ENCODE results near the gene KRTAP5-3.

Gene KRTAP5-3

DNA sequence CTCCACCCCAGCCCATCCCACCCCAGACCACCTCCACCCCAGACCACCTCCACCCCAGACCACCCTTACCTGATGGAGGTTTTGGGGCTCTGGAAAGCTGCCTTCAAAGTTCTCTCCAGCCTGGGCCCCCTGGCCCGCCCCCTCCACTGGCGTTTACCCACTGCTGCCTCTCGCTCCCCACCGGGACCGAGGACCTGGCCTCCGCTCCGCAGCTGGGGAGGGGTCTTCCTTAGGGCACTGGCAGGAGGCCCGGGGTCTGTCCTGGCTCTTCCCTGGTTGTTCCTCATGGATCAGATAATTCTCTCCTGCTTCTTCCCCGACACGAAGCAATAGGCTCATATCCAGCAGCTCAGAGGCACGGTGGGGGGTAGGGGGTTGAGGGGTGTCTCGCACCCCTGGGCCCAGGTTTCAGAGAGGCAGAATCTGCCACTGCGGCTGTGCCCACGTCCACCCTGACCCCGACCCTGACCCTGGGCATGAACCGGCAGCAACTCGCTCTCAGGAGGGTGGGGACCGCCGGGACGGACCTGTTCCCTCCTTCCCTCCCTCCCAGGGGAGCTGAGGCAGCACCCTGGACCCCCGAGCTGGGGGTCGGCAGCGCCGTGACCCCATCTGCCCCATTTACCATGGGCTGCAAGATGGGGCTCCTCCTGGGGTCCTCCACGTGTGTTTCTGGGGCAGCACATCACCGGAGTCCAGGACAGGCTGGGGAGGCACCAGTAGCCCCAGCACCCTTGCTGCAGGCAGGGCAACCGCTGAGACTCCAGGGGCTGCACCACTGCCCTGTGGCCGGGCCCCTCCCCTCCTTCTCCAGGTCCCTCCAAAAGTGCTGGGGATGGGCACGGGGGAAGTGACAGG lies 34.3 kb upstream of the KRTAP5-3 start:
- no peak for DNase-seq (ENCODE audit: low read depth, low spot score)
- in situ Hi-C loops (cut with HindIII; ENCODE audit: low sequenced_read_pairs), result no loop called here
- TF ChIP-seq, protein P1, sequence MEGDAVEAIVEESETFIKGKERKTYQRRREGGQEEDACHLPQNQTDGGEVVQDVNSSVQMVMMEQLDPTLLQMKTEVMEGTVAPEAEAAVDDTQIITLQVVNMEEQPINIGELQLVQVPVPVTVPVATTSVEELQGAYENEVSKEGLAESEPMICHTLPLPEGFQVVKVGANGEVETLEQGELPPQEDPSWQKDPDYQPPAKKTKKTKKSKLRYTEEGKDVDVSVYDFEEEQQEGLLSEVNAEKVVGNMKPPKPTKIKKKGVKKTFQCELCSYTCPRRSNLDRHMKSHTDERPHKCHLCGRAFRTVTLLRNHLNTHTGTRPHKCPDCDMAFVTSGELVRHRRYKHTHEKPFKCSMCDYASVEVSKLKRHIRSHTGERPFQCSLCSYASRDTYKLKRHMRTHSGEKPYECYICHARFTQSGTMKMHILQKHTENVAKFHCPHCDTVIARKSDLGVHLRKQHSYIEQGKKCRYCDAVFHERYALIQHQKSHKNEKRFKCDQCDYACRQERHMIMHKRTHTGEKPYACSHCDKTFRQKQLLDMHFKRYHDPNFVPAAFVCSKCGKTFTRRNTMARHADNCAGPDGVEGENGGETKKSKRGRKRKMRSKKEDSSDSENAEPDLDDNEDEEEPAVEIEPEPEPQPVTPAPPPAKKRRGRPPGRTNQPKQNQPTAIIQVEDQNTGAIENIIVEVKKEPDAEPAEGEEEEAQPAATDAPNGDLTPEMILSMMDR (IDR thresholded peaks at IDR 0.05; ENCODE audit: low read depth, low read length), result no peak
- H3K4me3 ChIP-seq (ENCODE audit: low read depth, low read length), result no peak overlapping the region

DNA sequence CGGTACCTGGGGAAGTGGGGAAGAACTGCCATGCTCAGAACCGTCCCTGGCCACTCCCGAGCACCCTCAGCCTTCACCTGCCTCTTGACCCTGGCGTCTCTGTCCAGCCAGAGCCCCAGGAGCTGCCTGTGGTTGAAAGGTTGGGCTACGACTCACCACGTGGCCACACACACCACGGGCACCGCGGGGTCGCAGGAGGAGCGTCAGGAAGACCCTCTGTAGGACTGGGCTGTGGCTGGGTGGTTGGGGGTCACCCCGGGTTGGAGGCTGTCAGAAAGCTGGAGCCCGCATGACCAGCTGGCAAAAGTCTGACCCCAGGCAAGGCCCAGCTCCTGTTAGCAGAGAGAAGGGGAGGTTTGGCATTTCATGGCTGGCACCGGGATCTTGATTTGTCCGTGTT lies 32.8 kb upstream of the KRTAP5-3 start:
- TF ChIP-seq, protein P1 (IDR thresholded peaks at IDR 0.05; ENCODE audit: low read depth, low read length), result no peak
- in situ Hi-C loops (cut with HindIII; ENCODE audit: low sequenced_read_pairs), result no loop called here
- DNase-seq (ENCODE audit: low read depth, low spot score), result no peak
- no peak overlapping the region for H3K4me3 ChIP-seq (ENCODE audit: low read depth, low read length)

DNA sequence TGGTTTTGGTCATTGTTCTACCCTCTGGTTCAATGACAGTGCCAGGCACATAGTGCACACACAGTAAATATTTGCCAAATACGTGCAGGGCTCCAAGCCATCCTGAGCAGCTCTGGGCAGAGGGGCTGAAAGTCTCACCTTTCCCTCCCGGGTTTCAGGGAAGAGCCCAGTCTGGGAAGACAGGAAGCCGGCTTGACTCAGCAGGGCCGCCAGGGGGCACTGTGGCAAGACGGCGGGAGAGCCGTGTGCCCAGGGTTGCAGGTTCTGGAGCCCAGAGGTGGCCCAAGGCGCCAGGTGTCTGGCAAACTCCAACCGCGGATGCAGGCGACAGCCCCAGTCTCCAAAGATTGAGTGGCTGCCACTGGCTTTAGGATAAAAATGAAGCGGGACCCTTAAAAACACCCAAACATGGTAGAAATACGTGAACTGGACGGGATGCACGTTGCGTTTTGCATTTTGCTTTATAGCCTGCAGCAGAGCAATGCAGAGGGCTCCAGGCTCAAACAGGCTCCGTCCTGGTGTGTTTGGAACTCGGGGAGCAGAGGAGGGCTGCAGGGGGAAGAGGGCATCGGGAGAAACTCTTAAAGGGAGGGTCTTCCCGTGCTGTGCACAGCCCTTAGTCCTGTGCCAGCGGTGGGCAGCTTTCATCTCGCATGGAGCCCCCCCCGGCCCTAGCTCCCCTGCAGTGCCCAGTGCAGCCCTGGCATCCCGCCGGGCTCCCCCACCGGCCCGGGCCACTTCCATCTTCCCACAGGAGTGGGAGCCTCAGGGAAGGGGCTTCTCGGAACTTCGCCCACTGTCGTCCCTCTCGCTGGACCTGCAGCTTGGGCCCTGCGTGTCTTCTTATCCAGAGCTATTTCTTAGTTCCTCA lies 32.0 kb upstream of the KRTAP5-3 start:
- no peak overlapping the region for H3K4me3 ChIP-seq (ENCODE audit: low read depth, low read length)
- DNase-seq (ENCODE audit: low read depth, low spot score), result no peak
- TF ChIP-seq, protein P1 (IDR thresholded peaks at IDR 0.05; ENCODE audit: low read depth, low read length), result peak; percentile 91
- in situ Hi-C loops (cut with HindIII; ENCODE audit: low sequenced_read_pairs), result no loop called here

DNA sequence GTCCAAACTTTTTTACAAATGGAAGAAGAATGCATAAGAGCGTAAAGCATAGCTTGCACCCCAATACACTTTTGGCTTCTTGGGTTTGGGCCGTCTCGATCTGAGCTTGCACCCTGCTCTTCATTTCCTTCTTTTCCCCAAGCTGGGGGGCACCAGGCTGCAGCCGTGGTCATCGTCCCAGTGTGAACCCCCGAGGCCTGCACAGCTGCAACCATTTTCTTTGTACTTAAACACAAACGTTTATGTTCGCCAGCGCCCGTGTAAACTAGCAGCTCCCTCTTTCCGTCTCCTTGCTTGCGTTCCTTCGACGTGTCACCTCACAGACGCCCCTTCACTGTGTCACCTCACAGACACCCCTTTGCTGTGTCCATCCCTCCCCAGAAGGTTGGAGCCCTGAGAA lies 31.4 kb upstream of the KRTAP5-3 start:
- TF ChIP-seq, protein P1 (IDR thresholded peaks at IDR 0.05; ENCODE audit: low read depth, low read length), result no peak
- DNase-seq (ENCODE audit: low read depth, low spot score), result no peak
- H3K4me3 ChIP-seq (ENCODE audit: low read depth, low read length), result no peak overlapping the region
- in situ Hi-C loops (cut with HindIII; ENCODE audit: low sequenced_read_pairs), result no loop called here

DNA sequence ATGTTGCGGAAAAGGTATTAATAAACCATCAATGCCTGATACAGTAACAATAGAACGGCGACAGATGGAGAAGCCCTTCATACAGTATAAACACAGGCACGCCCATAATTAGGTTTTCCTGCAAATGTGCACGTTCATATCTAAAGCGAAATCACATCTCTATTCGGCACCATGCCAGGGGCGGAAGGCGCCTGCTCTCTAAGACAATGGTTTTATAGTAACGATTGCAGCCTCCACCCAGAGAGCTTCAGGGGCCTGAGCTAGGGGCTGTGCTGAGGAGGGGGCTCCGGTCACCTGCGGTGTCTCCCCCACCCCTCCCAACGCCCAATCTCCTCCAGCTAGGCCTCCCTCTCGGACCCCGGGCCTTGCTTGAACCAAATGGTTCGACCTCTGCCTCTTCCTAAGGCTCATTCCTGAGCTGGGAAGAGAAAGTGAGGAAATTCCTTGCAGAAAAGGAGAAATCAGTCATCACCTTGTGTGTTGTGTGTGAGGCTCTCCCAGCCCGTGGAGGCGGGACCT lies 30.9 kb upstream of the KRTAP5-3 start:
- TF ChIP-seq, protein P1 (IDR thresholded peaks at IDR 0.05; ENCODE audit: low read depth, low read length), result no peak
- DNase-seq (ENCODE audit: low read depth, low spot score), result no peak
- in situ Hi-C loops (cut with HindIII; ENCODE audit: low sequenced_read_pairs), result no loop called here
- H3K4me3 ChIP-seq (ENCODE audit: low read depth, low read length), result no peak overlapping the region

DNA sequence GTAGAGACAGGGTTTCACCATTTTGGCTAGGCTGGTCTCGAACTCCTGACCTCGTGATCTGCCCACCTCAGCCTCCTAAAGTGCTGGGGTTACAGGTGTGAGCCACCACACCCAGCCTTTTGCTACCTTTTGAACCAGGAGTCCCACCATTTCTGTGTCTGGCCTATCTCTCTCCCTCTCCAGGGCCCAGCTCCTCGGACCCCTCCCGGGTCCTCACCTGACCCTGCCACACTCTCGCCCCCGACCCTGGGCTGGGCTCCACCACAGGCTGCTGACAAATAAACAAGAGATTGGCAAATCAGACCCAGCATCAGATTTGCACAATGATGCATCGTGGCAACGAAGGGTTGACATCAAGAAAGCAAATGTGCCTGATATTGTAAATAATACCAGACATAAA lies 30.1 kb upstream of the KRTAP5-3 start:
- in situ Hi-C loops (cut with HindIII; ENCODE audit: low sequenced_read_pairs), result no loop called here
- DNase-seq (ENCODE audit: low read depth, low spot score), result no peak
- TF ChIP-seq, protein P1 (IDR thresholded peaks at IDR 0.05; ENCODE audit: low read depth, low read length), result no peak
- no peak overlapping the region for H3K4me3 ChIP-seq (ENCODE audit: low read depth, low read length)

Measured in astrocyte of the spinal cord (primary cell).